ENCODE data around the gene CNKSR2.

CNKSR2 gene

DNA sequence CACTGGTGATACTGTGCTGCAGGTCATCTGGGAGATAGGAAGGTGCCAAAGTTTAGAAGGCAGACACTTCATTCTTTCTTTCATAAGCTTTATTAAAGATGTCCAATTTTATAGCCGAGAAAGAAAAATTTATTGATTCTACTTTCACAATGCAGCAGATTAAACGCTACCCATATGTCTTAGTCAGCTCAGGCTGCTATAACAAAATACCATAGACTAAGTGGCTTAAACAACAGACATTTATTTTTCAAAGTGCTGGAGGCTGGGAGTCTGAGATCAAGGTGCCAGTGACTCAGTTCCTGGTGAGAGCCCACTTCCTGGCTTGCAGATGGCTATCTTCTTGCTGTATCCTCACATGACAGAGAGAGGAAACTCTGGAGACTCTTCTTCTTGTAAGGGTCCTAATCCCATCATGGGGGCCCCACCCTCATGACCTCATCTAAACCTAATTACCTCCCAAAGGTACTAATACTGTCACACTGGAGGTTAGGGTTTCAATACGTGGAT is 317.3 kb downstream of the CNKSR2 start:
- DNase-seq, result no peak

DNA sequence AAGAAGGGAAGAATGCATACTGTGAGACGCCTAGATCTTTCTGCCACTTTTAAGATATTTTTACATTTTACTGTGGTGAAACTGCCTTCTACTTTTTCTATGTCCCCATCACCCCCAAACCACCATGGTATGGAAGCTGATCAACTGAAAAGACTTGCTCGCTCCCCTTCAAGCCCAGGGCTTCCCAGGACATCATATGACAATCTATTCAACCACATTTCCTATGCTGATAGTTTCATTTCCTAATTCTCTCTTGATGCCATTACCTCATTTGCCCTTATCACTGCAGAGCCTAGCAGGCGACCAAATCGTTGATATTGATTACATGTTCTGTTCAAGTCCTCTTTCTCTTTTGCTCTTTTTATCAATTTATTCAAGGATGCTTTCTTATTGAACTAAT is 324.1 kb downstream of the CNKSR2 start:
- no peak for DNase-seq

DNA sequence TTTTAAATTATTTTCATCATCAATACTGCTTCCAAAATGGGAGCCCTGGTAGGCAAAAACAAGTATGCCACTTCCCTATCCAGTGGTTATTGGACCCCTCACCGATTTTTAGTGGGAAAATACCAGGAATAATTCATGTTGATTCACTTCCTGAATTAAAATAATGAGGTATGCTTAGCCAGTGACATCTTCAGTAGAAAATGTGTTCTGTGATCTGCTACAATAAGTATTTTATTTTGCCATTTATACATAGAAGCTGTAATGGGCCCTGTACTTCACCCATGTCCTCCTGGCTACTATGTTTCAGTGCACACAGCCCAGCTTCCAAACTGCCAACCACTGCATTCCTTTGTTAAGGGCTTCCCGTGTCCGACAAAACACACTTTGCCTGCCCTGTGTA is 324.9 kb downstream of the CNKSR2 start:
- DNase-seq, result no peak

DNA sequence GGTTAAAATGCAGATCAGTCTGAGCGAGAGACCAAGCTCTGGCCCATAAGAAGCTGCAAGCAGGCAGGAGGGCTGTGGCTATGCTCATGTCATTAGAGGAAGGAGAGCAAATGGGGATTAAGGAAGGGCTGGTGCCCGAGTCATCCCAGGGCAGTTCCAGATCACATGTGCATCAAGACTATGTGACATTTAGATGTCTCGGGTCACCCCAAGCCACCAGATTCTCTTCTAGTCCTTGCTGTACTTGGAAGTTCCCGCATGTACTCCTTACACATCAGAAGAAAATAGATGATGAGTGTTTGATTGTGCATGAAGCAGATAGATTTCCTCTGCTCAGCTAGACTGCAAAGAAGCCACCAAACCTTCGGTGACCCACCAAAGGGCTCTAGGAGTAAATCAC is 326.1 kb downstream of the CNKSR2 start:
- no peak for DNase-seq

DNA sequence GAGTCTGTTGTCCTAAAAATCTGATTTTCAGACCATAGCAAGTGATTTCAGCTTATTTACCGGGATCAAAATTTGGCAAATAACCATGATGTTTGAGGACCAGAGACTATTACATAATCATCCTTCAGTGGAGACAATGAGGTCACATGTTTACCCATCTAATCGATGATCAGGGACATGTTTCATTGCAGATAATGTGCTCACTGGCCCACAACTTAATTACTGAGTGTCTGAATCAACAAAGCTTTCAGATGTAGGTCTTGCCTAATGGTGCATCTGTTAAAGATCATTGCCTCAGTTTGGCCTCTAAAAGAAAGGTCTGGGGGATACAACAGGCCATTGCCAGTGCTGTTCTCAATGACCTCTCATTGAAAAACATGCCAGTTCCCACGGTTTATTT is 326.7 kb downstream of the CNKSR2 start:
- no peak for DNase-seq

DNA sequence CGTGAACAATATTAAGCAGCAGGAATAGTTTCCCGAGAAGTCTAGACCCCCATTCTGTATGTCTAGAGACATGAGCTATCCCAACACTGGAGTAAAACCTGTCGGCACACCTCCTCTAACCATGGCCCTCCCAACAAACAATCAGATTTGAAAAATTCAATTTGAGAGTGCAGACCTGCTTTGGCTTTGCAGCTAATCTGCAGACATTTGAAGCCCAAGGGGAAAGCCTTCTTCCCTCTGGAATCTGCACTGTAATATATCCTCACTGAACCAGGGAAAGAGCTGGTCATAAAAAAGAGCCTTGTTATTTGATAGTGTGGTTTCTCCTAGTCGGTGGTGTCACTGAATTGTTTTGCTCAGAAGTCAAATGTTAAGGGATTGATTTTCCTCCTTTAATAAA is 328.5 kb downstream of the CNKSR2 start:
- DNase-seq, result no peak
